ENCODE data around the gene MPPED2.

The MPPED2 gene

GRCh38 chr11:30610628-30611027, 24.5 kb upstream of the MPPED2 start:
- H3K9me3 Mint-ChIP-seq: no peaks in the 10 kb centered on the region
- H3K27me3 Mint-ChIP-seq (ENCODE audit: low read depth, poor library complexity): peaks cover 14% of the 10 kb centered on the region
- no peaks in the 10 kb centered on the region for H3K4me1 Mint-ChIP-seq
- no peak for TF ChIP-seq CTCF (IDR thresholded peaks at IDR 0.05)
- no peak overlapping the region for H3K4me3 Mint-ChIP-seq
- no peaks in the 10 kb centered on the region for H3K36me3 Mint-ChIP-seq (ENCODE audit: low read depth)
- DNase-seq: no peak
- no peak overlapping the region for H3K27ac Mint-ChIP-seq

DNA sequence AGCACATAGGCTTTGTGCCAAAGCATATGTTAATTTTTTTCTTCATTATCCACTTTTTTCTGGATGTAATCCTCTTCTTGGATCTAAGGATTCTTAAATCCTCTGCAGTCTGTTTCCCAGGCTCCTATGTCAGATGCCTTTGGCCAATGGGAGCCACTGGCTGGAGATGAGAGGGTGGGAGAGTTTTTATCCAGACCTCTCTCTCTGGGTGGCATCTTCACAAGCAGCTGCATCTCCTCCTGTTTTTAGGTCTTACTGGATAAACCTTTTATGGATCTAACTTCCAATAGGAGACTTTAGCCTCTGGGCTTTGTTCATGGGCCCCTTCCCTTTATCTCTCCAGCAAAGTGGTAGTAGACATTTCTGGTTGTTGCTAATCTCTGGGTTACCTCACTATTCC, 22.4 kb upstream of the MPPED2 start:
- Mint-ChIP-seq H3K9me3 (no peaks in the 10 kb centered on the region), H3K4me1 (no peaks in the 10 kb centered on the region), H3K4me3 (no peak overlapping the region), H3K27ac (no peak overlapping the region), H3K36me3 (ENCODE audit: low read depth) (no peaks in the 10 kb centered on the region), H3K27me3 (ENCODE audit: low read depth, poor library complexity) (peaks cover 17% of the 10 kb centered on the region)
- DNase-seq: no peak
- no peak for TF ChIP-seq CTCF (IDR thresholded peaks at IDR 0.05)

- DNase-seq: no peak
- Mint-ChIP-seq H3K36me3 (ENCODE audit: low read depth) (no peaks in the 10 kb centered on the region), H3K27me3 (ENCODE audit: low read depth, poor library complexity) (peaks cover 12% of the 10 kb centered on the region), H3K4me3 (no peak overlapping the region), H3K27ac (no peak overlapping the region), H3K4me1 (no peaks in the 10 kb centered on the region), H3K9me3 (no peaks in the 10 kb centered on the region)
- TF ChIP-seq CTCF (IDR thresholded peaks at IDR 0.05): no peak
These were observed 19.0 kb upstream of the MPPED2 start for GRCh38 chr11:30605036-30605605.

- Mint-ChIP-seq H3K9me3 (no peaks in the 10 kb centered on the region), H3K4me3 (no peak overlapping the region), H3K36me3 (ENCODE audit: low read depth) (no peaks in the 10 kb centered on the region), H3K4me1 (no peaks in the 10 kb centered on the region), H3K27ac (no peak overlapping the region), H3K27me3 (ENCODE audit: low read depth, poor library complexity) (peaks cover 7% of the 10 kb centered on the region)
- DNase-seq: no peak
- TF ChIP-seq CTCF (IDR thresholded peaks at IDR 0.05): no peak
These were observed 17.2 kb upstream of the MPPED2 start for GRCh38 chr11:30603357-30603756.

DNA sequence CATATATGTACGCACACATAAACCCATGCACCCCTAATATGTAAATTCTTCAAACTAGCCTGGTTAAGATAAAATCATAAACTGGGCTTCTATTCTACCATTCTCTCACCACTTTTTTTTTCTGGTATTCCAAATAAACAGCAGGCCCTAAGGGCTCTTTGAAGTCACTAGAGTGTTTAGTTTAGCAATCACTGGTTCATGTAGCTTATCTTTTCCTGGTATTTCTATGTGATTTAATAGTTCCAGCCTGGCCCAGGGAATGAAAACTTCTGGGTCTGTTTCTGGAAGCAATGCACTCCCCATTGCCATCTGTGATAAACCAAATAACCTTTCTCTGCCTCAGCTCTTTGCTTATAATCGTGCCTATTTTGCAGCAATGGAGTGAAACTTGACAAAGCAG, 10.7 kb upstream of the MPPED2 start:
- Mint-ChIP-seq H3K27me3 (ENCODE audit: low read depth, poor library complexity) (peaks cover 12% of the 10 kb centered on the region), H3K4me3 (no peak overlapping the region), H3K4me1 (peaks cover 19% of the 10 kb centered on the region), H3K27ac (no peak overlapping the region), H3K36me3 (ENCODE audit: low read depth) (no peaks in the 10 kb centered on the region), H3K9me3 (no peaks in the 10 kb centered on the region)
- no peak for TF ChIP-seq CTCF (IDR thresholded peaks at IDR 0.05)
- DNase-seq: no peak

GRCh38 chr11:30595934-30596333, 9.8 kb upstream of the MPPED2 start:
- Mint-ChIP-seq H3K27me3 (ENCODE audit: low read depth, poor library complexity) (peaks cover 19% of the 10 kb centered on the region), H3K27ac (no peak overlapping the region), H3K4me3 (no peak overlapping the region), H3K4me1 (peaks cover 25% of the 10 kb centered on the region), H3K9me3 (no peaks in the 10 kb centered on the region), H3K36me3 (ENCODE audit: low read depth) (no peaks in the 10 kb centered on the region)
- DNase-seq: no peak
- no peak for TF ChIP-seq CTCF (IDR thresholded peaks at IDR 0.05)
